Cardiac muscle cell (in vitro differentiated cells and primary cell): ENCODE results near the gene LYPD6B. TPM values are rescaled to one million over a fixed set of nuclear protein-coding genes. Genes with fewer than 3 reads are reported as not detected.

Experiments used
- DNase-seq, 2 donors: peaks; one replicate each; pipeline versions ENCODE4 v3.0.0 to v3.0.0-alpha.2; 2010 to 2017; ENCODE audit warnings: low read depth in 1 of 2, low spot score in 1 of 2
- H3K27ac ChIP-seq: fragments of 200-600 bp; sonication (generic); 2 replicates; pipeline ENCODE4 v1.5.1; 2016
- H3K27me3 ChIP-seq: fragments of 200-600 bp; sonication (generic); 2 replicates; pipeline ENCODE4 v1.6.0; 2016; ENCODE audit warnings: control low read depth
- H3K36me3 ChIP-seq: fragments of 200-600 bp; sonication (generic); 2 replicates; pipeline ENCODE4 v1.5.1; 2016; ENCODE audit warnings: control low read depth
- H3K4me1 ChIP-seq: fragments of 200-600 bp; sonication (generic); 2 replicates; pipeline ENCODE4 v1.8.1; 2017; ENCODE audit warnings: low read depth, mild to moderate bottlenecking, mixed run types
- H3K4me3 ChIP-seq: fragments of 200-600 bp; sonication (generic); 2 replicates; pipeline ENCODE4 v1.5.1; 2016; ENCODE audit warnings: mild to moderate bottlenecking
- H3K9me3 ChIP-seq: fragments of 200-600 bp; sonication (generic); 2 replicates; pipeline ENCODE4 v1.5.1; 2017; ENCODE audit warnings: low read depth, mild to moderate bottlenecking, control low read depth
- polyA plus RNA-seq: library from polyadenylated mRNA; unstranded; fragments of >200 nt; fragmentation: Nextera tagmentation; extraction: Ambion mirVana; gene quantifications from 2 replicates; pipeline ENCODE4 v1.2.1, GENCODE V29; 2016
- total RNA-seq: library from RNA; depleted of rRNA; stranded (reverse); fragments of >200 nt; gene quantifications from 2 replicates; pipeline ENCODE4 v1.2.3, GENCODE V29; 2016
- TF ChIP-seq, protein P1 (sequence below): IDR thresholded peaks from 2 replicates; pipeline ENCODE4 v1.5.1; 2012; ENCODE audit warnings: low read depth, mild to moderate bottlenecking, low read length

Gene LYPD6B
- total and polyA plus RNA-seq, 2 experiments from 2014 or later: 1.6 to 5.7 TPM

DNA sequence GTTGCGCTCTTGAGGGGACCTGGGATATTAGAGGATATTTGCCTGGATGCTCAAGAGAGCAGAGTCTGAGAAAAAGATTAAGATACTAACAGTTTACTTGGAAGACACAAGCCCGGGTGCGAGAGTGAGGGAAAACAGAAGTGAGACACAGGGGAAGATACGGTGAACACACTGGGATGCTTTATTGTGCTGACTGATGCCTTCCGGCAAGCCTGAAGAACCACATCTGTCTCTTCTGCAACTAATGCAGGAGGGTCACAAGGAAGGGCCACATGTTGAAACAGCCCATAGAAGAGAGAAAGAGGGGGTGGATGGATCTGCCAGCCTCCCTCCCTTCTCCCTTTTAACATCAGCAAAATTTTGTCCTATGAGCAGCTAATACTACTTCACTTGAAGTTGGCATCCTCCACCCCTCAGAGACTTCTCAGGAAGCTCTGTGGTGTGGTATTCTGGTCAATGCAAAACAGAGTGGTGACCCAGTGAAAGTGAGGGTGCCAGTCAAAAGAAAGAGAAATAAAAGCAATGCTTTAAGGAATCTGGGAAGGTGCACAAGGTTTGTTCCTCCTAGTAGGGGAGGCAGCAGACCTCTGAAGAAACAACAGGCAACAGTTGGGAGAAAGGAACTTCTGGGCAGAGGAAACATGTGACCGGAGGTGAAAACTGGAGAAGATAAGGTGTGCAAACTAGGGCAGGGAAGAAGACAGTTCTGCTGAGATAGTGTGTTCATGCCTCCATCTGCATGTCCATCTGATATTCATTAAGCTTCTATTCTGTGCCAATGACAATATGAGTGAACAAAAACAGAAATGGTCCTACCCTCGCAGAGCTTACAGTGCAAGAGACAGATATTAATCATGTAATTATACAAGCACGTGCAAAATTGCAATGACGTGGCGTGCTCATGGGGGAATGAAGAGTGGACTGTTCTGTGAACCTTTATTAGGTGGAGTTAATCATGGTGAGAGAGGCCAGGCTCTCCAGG lies 107.1 kb downstream of the LYPD6B start:
- no peak overlapping the region for H3K4me3 ChIP-seq
- no peaks in the 10 kb centered on the region for H3K4me1 ChIP-seq
- no peaks in the 10 kb centered on the region for H3K27me3 ChIP-seq
- TF ChIP-seq, protein P1, sequence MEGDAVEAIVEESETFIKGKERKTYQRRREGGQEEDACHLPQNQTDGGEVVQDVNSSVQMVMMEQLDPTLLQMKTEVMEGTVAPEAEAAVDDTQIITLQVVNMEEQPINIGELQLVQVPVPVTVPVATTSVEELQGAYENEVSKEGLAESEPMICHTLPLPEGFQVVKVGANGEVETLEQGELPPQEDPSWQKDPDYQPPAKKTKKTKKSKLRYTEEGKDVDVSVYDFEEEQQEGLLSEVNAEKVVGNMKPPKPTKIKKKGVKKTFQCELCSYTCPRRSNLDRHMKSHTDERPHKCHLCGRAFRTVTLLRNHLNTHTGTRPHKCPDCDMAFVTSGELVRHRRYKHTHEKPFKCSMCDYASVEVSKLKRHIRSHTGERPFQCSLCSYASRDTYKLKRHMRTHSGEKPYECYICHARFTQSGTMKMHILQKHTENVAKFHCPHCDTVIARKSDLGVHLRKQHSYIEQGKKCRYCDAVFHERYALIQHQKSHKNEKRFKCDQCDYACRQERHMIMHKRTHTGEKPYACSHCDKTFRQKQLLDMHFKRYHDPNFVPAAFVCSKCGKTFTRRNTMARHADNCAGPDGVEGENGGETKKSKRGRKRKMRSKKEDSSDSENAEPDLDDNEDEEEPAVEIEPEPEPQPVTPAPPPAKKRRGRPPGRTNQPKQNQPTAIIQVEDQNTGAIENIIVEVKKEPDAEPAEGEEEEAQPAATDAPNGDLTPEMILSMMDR: no peak
- no peaks in the 10 kb centered on the region for H3K36me3 ChIP-seq
- no peaks in the 10 kb centered on the region for H3K9me3 ChIP-seq
- no peak overlapping the region for H3K27ac ChIP-seq
- DNase-seq: no peak

- no peaks in the 10 kb centered on the region for H3K9me3 ChIP-seq
- H3K36me3 ChIP-seq: no peaks in the 10 kb centered on the region
- TF ChIP-seq, protein P1: no peak
- H3K4me1 ChIP-seq: no peaks in the 10 kb centered on the region
- no peaks in the 10 kb centered on the region for H3K27me3 ChIP-seq
- no peak for DNase-seq
- H3K27ac ChIP-seq: no peak overlapping the region
- no peak overlapping the region for H3K4me3 ChIP-seq
Observed at GRCh38 chr2:149146876-149147275, 108.4 kb downstream of the LYPD6B start.

DNA sequence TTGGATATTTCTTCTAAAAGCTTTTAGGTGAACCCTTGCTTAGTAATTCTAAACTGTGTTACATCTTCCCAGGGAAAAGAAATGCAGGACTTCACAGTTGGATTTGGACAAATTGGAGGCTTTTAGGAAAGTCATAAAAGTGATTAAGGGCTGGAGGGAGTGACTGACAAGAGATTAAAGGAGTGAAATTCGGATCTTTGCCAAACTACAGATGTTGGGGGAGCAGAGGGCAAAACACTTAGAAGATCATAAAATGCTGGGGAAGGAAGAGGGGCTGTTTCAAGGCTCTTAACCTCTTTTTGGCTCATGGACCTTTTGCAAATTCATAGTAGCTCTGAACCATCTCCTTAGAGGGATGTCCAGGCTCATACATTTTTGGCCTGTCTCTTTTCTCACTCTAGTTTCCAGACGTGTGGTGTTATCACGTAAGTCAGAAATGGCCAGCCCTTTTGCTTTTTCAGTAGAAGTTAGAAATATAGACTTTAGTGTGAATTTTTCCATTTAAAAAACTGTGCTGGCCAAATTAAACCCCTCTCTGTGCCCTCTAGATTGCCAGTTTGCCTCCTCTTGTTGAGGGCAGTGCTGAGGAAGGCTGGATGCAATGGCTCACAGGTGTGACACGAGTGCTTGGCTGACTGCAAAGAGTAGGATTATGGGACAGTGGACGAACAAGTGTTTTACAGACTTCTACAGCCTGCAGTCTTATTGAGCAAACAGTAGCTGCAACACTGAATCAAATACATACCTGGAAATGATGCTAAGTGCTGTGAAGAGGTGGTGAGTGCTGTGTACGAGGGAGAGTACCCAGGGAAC lies 109.9 kb downstream of the LYPD6B start:
- Histone ChIP-seq H3K36me3 (no peaks in the 10 kb centered on the region), H3K27ac (no peak overlapping the region), H3K9me3 (no peaks in the 10 kb centered on the region), H3K4me3 (no peak overlapping the region), H3K27me3 (no peaks in the 10 kb centered on the region), H3K4me1 (no peaks in the 10 kb centered on the region)
- TF ChIP-seq, protein P1: no peak
- no peak for DNase-seq

- Histone ChIP-seq H3K36me3 (no peaks in the 10 kb centered on the region), H3K27me3 (no peaks in the 10 kb centered on the region)
Observed at GRCh38 chr2:149149007-149149297, 110.5 kb downstream of the LYPD6B start.

DNA sequence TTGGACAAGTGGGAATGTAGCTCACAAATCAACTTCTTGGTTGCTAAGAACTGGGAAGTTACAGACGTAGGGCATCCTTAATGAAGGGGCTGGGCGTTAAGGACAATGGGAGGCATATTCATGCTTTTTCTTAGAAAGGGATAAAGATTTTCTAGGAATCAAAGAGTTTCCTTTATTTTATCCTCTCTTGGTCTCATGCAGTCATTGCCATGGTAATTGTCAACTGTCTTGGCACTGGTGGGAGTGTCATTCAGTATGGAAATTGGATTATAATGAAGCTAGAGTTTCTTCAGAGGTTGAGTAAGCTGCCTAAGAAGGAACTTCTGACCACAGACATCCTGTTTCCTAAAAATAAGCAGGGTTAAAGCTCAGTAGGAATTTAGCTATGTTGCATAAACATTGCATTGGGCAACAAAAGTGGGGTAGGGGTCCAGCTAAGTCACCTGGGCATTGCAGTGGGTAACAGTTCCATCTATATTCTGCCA lies 114.0 kb downstream of the LYPD6B start:
- DNase-seq: no peak
- TF ChIP-seq, protein P1: no peak
- H3K27me3 ChIP-seq: no peaks in the 10 kb centered on the region
- no peaks in the 10 kb centered on the region for H3K9me3 ChIP-seq
- peaks cover 11% of the 10 kb centered on the region for H3K4me1 ChIP-seq
- H3K27ac ChIP-seq: no peak overlapping the region
- no peak overlapping the region for H3K4me3 ChIP-seq
- no peaks in the 10 kb centered on the region for H3K36me3 ChIP-seq

More at GRCh38 chr2:149149007-149149297, 110.5 kb downstream of the LYPD6B start:
- Histone ChIP-seq H3K27ac (no peak overlapping the region), H3K4me1 (no peaks in the 10 kb centered on the region), H3K9me3 (no peaks in the 10 kb centered on the region), H3K4me3 (no peak overlapping the region)
- DNase-seq: no peak
- TF ChIP-seq, protein P1: no peak
